DMS114 treated with DMSO at 0.1 percent for 48 hours (cell line): Measurements from ENCODE around the gene MYO1B.

Source experiments
- DNase-seq: peaks from one replicate; lab custom pipeline; 2025; ENCODE audit not compliant: unreplicated experiment; lab: John Stamatoyannopoulos, UW

Gene MYO1B

DNA sequence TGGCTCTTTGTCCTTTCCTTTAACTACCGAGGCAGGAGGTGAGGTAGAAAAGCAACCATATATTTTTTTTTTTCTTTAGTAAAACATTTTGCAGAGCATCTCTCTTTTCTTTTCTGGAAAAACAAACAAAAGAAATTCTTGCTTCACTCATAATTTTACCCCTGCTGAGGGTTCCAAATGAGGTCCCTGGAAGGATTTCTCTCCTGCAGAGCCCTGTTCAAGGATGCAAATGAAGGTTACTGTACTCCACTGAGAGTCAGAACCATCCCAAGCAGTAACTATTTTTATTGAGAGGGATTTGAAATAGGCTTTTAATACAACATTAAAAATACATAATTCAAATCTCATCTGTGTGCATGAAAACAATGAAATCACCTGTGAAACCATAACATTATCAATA, 19.5 kb upstream of the MYO1B start:
- no peak for DNase-seq

GRCh38 chr2:191226196-191226595, 19.0 kb upstream of the MYO1B start:
- DNase-seq: no peak

DNA sequence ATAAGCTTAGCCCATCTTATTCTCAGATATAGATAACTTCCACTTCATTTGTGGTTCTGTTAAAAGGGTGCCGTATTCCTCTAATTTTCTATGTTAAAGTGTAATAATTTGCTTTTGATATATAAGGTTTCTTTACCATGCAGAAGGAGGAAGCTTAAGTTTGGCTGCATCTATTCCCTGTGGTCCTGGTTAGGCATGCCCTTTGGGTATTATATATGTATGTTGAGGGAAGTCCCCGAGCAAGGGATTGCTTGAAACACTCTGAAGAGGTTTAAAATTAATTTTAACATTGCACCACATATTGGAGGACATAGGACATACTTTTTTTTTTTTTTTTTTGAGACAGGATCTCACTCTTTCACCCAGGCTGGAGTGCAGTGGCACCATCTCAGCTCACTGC, 16.9 kb upstream of the MYO1B start:
- DNase-seq: no peak

GRCh38 chr2:191228861-191229260, 16.3 kb upstream of the MYO1B start:
- DNase-seq: no peak

- DNase-seq: no peak
These were observed 15.0 kb upstream of the MYO1B start for GRCh38 chr2:191230174-191230573.

DNA sequence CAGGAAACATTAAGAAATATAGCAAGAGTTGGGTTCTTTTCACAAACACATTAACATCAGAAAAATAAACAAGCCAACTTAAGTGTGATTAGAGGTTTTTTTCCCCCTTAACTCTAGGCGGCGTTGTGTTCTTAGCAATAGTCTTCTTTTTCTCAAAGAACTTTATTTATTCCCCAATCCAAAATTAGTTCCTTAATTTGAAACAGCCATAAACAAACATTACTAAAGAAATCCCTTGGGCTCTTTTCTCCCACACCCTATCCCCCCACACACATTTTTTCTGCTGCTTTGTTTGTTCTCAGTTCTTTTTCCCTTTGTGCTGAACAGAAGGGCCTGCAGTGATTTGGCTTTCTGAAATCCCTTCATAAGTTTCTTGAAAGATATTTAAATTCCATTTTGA, 13.2 kb upstream of the MYO1B start:
- no peak for DNase-seq

DNA sequence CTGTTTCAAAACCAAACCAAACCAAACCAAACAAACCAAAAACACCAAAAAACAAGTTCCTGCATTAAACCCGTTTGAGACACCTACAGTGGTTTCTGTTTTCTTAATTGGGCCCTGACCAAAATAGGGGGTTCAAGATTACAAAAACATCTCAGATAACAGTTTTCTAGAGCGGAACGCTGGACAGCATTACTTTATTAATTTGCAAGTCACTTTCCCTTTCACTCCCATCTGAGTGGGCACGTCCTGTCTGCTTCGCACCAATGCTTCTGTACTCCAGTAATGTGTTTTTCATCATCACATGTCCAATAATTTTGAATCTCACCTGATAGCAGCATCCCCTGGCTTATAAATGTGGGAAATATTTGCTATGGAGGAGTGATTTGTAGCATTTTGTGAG, 11.7 kb upstream of the MYO1B start:
- no peak for DNase-seq

DNA sequence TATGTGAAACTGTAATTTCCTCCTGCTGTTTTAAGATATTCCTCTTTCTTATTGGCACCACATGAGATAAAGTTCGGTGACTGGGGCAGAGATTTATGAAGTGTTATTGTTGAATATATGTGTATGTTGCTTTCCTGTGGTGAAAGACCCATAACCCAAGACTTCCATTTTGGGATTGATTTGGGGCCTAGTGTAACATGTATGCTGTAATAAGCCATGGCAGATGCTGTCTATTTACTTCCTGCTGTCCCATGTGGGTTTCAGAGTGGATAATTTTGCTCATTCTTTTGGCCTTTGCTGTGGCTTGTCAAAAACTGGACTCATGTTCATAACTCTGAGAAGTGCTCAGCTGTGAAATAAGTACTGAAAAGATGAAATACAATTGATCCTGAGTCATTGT, 10.8 kb upstream of the MYO1B start:
- no peak for DNase-seq

GRCh38 chr2:191240871-191241270, 4.3 kb upstream of the MYO1B start:
- no peak for DNase-seq

- DNase-seq: no peak
These were observed 3.8 kb upstream of the MYO1B start for GRCh38 chr2:191241418-191241817.

DNA sequence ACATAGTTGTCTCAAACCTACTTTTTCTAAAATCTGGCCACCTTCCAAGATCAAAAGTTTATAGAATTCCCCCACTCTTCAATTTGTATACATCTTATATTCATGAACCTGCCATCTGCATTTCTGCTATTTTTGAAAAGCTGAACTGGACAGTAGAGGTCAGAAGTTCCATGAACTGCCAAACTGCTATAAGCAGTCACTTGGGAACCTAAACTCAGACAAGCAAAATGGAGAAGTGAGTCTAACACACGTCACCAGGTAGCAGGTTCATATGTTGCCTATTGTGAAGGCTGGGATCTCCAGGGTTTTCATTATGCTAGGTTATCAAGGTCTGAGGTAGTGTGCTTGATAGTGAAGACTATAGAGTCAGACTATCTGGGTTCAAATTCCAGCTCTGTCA, 2.0 kb upstream of the MYO1B start:
- no peak for DNase-seq

DNA sequence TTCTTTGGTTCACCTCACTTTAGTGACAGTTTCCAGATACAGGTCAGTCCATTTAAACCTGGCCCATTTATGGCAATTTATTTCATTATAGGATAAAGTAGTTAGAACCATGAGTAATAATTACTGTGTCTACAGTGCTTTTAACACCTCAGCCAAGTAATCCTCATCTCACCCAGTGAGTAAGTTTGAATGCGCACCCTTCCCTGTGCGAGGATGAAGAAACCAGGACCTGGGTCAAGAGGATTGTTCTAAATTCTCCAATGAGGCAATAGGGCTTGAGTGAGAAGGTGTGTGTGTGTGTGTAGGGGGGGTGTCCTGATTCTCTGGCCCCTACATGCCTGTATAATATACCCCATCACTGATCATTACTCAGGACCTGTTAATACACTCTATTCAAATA, 854 bp upstream of the MYO1B start:
- DNase-seq: no peak

DNA sequence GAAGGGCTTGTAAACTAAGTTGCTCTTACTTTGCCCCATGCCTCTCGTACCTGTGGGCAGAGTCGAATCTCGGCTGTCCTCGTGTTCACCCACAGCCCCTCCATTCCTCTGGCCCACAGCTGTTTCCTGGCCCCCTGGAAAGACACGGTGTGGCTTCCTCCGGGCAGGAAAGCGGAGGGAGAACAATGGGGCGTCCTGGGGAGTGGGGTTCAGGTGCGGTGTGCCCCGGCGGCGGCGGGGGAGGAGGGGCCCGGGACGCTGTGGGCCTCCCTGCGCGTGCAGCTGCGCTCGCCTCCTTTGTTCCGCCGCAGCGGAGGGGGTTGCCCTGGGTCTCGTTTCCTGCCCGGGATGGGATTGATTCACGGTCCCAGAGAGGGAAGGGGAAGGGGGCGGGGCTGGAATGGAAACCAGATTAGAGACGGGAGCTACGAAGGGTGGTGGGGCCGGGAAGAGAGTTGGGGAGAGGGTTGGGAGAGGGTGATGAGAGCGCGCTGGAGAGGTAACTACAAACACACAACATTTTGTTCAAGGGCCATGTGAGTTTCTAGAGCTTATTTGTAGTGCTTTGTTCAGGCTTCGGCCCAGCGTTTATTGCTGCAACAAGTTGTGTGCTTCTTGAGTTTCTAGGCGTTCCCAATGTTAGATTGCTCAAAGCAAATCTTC, 796 bp downstream of the MYO1B start:
- no peak for DNase-seq

DNA sequence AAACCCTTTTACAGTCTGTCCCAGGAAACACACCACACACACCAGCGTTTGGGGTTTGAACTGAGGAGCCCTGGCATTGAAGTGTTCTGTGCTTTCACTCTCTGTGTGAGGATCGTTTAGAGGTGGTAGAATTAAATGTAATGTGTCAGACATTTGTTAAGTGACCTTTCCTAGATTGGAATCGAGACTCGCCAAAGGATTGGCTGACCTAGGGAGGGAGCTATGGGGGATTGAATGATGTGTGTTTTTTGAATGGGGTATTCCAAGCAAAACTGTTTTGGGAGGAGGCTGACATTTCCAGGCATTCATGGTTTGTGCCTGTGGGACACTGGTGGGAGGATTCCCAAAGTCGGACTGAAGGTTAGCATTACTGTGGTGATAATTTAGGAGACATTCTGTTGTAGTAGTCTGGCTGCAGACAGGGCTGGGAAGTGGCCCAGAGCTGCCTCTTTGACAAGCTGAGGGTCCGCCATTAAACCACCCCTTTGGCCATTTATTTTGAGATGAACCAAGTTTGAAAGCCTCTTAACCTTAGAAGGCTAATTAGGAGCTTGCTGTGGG, 1.7 kb downstream of the MYO1B start:
- DNase-seq: no peak

DNA sequence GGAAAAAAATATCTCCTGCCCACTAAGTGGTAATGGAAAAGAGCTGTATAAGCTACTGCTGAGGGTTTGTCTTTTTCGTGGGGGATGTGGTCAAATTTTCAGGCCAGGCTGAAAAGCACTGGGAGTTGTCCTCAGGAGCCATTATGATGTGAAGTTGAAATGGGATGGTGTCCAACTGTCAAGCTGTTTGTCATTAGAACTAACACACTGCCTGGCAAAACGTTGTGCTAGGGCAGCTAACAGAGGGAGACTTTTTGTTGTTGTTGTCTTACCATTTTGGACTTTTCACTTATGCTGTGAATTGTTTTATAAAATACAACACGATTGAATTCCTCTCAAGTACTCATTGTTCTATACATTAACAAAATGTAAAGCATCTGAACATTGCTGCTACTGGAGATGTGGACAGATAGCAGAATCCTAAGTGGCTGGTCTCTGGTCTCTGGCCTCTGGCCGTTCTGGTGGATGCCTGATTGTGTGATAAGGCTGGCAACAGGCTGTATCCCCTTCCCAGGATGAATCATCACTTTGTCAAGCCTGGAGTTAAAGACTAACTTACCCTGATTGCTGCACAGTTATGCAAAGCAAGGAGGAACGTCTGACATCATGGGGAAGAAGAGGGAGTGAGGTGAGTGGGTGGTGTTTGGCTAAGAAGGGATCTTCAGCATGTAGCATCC, 2.3 kb downstream of the MYO1B start:
- no peak for DNase-seq

DNA sequence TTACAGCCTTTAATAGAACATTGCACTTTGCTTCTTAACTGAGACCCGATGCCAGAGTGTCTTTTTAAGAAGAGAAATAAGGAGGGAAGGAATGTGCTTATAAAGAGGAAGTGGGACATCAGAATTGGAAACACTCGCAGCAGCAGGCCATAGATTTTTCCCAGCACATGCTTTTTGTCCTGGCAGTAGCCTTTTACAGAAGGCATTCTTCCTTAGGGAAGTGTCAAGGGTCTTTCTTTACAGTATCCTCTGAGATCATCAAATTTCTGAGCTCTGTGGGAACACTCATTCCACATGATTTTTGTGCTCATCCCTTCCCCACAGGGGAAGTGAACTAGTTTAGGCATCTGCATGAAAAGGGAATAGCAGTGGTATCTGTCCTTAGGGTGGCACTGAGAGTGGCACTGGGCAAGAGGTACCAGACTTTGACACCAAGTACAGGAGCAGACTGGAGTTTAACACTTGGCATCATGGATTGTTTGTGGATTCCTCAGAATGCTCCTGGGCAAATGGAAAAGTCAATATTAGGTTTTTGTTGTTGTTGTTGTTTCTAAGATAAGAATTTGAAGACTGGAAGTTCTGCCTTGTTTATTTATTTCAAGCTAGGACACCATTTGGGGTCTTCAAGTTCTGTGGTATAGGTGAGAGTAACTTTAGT, 4.1 kb downstream of the MYO1B start:
- no peak for DNase-seq

- no peak for DNase-seq
These were observed 5.2 kb downstream of the MYO1B start for GRCh38 chr2:191250400-191250799.

DNA sequence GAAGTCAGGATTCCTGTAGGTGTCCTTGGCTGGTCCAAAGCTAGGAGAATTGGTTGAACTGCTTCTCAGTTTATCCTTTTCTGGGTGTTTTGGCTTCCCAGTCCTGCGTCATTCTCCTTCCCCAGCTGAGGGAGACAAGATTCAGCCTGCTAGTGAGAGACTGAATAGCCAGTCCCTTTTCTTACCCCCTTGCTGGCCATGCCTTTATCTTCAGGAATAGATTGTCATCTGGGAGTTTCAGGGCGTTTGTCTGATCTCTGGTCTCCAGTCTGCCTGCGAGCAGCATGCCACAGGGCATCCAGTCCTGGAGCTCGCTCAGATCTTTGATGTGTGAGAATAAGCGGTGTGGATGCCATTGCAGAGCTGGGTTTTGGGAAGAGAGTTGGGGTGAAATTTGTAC, 5.8 kb downstream of the MYO1B start:
- DNase-seq: no peak

DNA sequence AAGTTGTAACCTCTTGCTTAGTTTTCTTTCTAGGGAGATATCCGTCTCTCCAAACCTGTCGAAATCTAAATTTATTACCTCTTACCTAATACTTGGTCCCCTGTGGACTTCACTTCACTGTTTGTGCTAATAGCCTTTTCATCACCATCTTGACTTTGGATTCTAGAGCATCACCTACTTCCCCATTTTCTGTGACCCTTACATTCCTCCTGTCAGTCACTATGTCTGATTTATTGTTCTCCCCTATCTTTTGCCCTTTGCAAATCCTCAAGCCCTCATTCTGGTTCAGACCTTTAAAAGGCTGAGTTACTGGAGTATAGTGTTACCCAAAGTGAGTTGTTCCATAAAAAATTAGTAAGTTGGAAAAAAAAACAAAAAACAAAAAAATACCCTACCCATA, 7.5 kb downstream of the MYO1B start:
- DNase-seq: no peak

DNA sequence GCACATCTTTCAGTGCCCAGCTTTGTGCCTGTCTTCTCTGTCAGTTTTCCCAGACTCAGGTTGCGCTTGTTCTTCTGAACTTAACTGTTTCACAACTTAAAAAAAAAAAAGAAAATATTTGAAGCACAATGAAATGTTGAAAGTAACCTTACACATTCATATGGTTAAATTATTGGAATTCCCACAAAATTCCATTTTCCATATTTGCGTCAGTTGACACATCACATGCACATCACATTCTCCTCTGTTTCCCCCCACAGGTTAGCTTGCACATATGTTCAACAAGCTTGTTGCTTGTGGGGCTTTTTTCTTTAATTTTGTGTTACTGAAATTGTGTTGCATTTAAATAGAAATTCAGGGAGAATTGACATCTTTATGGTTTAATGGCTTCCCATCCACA, 8.3 kb downstream of the MYO1B start:
- no peak for DNase-seq

DNA sequence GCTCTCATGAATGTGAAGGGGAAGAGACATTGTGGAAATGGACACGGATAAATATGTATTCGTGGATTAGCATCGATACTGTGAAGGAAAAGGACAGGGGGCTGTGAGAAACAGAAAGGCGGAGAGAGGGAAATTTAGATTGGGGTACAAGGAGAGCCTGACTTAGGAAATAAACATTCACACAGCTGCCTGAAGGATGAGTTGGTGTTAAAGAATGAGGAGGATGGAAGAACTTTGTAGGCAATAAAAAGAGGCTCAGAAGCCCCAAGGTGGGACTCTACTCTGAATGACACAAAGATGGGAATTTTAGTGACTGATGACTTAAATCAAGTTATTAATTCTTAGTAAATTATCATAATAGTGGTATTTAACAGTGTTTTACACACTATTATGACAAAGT, 10.1 kb downstream of the MYO1B start:
- DNase-seq: no peak

DNA sequence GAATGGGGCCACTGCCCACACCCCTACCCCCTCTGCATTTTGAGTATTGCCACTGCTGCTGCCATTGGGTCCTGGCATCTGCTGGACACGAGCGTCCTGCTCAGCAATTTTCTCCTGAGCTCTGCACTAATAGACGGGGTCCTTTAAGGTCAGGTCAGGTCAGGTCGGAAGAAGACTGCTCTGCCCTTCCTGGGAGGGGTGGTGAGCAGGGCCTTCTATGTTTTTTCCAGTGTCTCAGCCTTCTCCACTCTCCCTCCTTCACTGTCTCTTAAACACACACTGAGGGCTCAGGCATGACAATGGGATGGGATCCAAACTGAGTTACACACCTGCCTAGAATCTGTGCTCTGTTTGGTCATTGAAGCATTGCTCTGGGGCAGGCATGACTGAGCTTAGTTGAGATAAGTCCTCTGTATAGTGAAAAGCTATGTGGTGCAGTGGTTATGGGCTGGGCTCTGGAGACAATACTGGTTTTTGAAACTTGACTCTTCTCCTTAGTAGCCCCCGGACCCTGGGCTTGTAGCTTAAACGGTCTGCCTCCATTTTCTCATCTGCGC, 10.6 kb downstream of the MYO1B start:
- no peak for DNase-seq
